ENCODE results near the gene KCNH3. TPM values are rescaled to one million over a fixed set of nuclear protein-coding genes. Genes with fewer than 3 reads are reported as not detected.
"Not testable (repeated sequence)": the region's sequence is repeated elsewhere in the genome, so short reads cannot be mapped to it uniquely, and the experiment has no call there.

The KCNH3 gene, protein sequence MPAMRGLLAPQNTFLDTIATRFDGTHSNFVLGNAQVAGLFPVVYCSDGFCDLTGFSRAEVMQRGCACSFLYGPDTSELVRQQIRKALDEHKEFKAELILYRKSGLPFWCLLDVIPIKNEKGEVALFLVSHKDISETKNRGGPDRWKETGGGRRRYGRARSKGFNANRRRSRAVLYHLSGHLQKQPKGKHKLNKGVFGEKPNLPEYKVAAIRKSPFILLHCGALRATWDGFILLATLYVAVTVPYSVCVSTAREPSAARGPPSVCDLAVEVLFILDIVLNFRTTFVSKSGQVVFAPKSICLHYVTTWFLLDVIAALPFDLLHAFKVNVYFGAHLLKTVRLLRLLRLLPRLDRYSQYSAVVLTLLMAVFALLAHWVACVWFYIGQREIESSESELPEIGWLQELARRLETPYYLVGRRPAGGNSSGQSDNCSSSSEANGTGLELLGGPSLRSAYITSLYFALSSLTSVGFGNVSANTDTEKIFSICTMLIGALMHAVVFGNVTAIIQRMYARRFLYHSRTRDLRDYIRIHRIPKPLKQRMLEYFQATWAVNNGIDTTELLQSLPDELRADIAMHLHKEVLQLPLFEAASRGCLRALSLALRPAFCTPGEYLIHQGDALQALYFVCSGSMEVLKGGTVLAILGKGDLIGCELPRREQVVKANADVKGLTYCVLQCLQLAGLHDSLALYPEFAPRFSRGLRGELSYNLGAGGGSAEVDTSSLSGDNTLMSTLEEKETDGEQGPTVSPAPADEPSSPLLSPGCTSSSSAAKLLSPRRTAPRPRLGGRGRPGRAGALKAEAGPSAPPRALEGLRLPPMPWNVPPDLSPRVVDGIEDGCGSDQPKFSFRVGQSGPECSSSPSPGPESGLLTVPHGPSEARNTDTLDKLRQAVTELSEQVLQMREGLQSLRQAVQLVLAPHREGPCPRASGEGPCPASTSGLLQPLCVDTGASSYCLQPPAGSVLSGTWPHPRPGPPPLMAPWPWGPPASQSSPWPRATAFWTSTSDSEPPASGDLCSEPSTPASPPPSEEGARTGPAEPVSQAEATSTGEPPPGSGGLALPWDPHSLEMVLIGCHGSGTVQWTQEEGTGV
- total RNA-seq = 4.3 TPM in 1 of 2 replicates, not detected in the other

DNA sequence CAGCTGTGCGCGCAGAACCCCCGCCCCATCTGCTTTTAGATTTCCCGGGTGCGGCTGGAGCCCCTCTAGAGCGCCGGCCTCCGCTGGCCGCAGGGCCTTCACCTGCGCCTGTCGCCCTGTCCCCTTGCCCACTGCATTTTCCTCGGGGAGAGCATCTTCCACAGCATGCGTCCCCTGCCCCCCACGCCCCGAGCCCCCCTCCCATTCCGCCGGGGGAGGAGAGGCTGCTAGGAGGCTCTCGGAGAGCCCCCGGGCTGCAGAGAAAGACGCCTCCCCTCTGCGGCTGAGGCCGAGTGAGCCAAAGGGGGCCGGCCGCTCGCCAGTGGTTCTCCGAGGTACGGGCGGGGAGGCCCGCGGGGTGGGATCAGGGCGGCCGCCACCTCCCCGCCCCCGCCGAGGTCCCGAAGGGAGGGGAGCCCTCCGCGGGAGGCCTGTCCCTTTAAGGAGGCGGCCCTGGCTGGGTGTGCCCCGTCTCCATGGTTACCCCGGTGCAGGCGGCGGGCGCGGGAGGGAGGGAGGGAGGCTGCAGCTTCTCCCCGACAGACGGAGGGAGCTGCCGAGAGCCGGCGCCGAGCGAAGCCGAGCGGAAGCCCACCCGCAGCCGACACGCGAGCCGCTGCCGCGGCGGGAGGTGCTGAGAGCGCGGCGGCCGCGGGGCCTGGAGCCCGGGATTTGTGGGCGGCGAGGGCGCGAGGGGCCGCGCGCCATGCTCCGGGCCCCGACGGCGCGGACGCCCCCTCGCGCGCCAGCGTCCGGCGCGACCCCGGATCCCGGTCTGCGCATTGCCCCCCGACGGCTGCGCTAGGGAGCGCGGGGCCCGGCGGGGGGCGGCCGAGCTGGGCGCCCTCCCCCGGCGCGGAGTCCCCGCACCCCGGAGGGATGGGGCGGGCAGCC is at the start of gene KCNH3:
TSS of gene KCNH3 (plus strand) at position 521 of the 894 bp plus-strand sequence. CDS start 387 bp downstream, outside the sequence.
- peak; percentile 22 for DNase-seq (ENCODE audit: low read depth)

- DNase-seq (ENCODE audit: low read depth) = no peak
Measured at GRCh38 chr12:49489154-49489553, 49.7 kb upstream of the KCNH3 start.

- DNase-seq (ENCODE audit: low read depth) = peak; percentile 38
Measured at GRCh38 chr12:49489720-49490119, 49.1 kb upstream of the KCNH3 start.

- no peak for DNase-seq (ENCODE audit: low read depth)
Measured at GRCh38 chr12:49491823-49492222, 47.0 kb upstream of the KCNH3 start.

GRCh38 chr12:49493900-49494299 is 44.9 kb upstream of the KCNH3 start:
- no peak for DNase-seq (ENCODE audit: low read depth)

GRCh38 chr12:49496417-49497360 is 42.1 kb upstream of the KCNH3 start:
- DNase-seq (ENCODE audit: low read depth) = no peak

GRCh38 chr12:49501895-49502294 is 36.9 kb upstream of the KCNH3 start:
- DNase-seq (ENCODE audit: low read depth) = no peak

DNA sequence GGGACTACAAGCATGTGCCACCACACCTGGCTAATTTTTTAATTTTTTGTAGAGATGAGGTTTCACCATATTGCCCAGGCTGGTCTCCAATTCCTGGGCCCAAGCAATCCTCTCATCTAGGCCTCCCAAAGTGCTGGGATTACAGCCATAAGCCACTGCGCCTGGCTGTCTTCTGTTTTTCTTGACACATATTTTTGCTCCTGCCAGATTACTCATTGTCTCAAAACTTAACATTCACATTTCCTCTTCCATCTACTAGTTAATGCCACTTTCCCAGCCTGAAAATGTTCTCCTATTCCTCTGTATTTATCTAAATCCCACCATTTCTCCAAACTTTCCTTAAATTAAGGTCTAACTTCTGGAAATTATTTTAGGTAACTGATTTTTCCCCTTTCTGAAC is 36.2 kb upstream of the KCNH3 start:
- DNase-seq (ENCODE audit: low read depth) = no peak

DNA sequence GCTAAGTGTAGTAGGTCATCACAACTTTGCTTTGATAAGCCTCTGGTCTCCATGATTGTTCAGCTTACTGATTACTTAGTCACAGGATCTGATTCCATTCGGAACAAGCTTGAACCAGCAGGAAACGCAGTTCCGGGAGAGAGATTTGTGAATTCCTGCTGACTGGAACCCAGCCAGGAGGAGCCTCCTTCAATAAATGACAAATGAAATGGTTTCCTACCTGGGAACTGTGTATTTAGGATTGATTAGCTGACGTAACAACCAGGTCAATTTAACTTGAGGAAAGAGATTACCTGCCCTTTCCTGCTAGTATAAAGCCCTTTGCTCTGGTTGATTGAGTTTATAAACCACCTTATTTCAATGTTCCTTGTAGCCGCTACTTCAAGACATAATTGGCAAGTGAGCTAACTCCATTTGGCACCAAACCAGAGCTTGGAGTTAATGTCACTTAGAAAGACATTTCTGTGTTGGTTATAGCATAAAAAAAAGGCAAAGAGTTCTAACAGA is 35.1 kb upstream of the KCNH3 start:
- DNase-seq (ENCODE audit: low read depth) = peak; percentile 96

- no peak for DNase-seq (ENCODE audit: low read depth)
Measured at GRCh38 chr12:49505672-49506071, 33.2 kb upstream of the KCNH3 start.

DNA sequence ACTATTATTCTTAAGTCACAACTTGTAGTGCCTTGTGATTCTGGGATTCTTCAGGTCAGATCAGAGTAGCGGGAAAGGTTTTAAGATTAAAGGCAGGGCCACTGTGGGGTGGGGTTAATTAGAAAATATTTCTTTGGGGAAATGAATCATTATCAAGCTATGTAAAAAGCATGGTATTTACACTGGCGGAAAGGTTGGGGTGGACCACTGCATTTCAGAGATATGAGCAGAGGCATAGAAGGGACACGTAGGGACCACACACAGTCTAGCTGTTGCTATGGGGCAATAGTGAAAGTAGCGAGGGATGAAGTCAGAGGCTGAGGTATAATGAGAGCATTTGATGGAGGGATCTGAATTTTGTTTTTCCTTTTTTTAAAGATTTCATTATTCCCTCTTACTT is 31.7 kb upstream of the KCNH3 start:
- no peak for DNase-seq (ENCODE audit: low read depth)

DNA sequence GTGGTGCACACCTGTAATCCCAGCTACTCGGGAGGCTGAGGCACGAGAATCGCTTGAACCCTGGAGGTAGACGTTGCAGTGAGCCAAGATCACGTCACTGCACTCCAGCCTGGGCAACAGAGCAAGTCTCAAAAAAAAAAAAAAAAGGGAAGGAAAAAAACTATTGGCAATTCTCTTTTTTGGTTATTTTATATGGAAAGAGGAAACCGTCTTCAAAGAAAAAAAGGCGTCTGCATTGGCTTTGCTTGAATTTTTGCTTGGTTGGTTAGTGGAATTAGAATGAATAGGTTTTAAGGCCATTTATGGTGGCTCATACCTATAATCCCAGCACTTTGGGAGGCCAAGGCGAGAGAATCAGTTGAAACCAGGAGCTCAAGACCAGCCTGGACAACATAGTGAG is 29.1 kb upstream of the KCNH3 start:
- not testable (repeated sequence) for DNase-seq (ENCODE audit: low read depth)

DNA sequence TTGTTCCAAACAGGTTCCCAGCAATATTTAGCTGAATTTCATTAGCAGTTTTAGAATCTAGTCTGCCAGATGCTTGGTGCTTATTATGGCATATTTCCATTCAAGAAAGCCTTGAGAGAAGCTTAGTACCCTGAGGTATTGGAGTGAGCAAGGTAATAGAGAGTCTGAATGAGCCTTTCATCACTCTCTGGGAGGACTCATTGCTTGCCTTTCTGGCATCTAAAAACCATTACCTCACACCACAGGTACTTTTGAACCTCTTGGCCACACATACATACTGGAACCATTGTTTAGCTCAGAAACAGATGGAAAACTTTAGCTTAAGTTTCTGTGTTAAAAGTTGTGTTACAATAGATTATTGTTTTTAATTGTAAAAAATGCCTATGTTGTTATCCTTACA is 27.4 kb upstream of the KCNH3 start:
- DNase-seq (ENCODE audit: low read depth) = peak; percentile 53

DNA sequence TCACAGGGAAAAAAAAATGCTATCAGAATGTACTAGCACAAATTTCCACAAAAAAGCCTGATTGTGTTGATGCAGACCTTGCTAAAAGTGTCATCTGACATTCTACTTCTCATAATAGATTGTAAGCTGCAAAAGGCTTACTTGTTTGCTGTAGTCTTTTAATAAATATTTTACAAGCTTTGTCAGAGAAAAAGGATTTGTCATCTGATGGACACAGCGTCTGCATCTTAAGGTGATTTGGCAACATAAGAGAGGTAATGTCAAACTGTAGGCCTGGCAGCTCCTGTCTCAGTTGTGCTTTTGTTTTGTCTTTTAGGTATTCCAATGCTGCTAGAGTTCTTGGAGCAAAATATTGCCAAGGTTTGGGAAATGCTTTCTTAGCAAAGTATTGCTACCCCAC is 26.3 kb upstream of the KCNH3 start:
- DNase-seq (ENCODE audit: low read depth) = no peak

- DNase-seq (ENCODE audit: low read depth) = peak; percentile 95
Measured at GRCh38 chr12:49515266-49515665, 23.6 kb upstream of the KCNH3 start.

- peak; percentile 55 for DNase-seq (ENCODE audit: low read depth)
Measured at GRCh38 chr12:49518914-49519573, 19.8 kb upstream of the KCNH3 start.

DNA sequence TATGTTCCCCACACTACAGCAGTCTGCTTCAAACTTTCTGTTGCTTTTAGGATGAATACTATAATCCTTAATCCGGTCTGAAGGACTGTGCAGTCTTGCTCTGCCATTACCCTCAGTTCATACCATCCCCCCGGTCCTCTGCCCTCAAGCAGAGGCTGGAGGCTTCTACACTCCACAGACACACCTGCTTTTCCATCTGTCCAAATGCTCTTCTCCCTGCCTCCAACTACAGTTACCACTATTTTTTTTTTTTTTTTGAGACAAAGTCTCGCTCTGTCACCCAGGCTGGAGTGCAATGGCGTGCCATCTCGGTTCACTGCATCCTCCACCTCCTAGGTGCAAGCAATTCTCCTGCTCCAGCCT is 19.3 kb upstream of the KCNH3 start:
- no peak for DNase-seq (ENCODE audit: low read depth)

DNA sequence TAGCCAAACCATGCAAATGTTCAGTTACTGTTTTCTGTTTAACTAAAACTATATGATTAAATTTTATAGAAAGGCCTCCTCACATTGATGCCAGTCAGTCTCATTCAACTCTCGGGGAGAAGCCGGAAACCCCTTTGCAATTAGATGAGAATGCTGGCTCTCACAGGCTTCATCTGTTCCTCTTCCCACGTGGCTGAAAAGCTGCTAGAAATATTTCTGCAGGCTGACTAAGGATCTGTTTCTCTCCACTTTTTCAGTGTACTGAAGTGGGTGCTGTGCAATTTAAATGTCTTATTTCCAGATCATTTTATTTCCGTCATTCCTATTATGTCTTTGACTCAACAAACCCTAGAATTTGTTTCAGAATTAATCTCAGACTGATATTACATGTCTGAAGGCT is 17.4 kb upstream of the KCNH3 start:
- DNase-seq (ENCODE audit: low read depth) = no peak

GRCh38 chr12:49524660-49525324 is 14.0 kb upstream of the KCNH3 start:
- no peak for DNase-seq (ENCODE audit: low read depth)
